HG03521 (cell line): ENCODE measurements around the gene STOM.
"Not testable (repeated sequence)": the region's sequence is repeated elsewhere in the genome, so short reads cannot be mapped to it uniquely, and the experiment has no call there.

Source experiments
- ATAC-seq: cut with Tn5 transposase; IDR thresholded peaks from one replicate; pipeline ENCODE4 v1.9.1; 2021; ENCODE audit warnings: mild to moderate bottlenecking, moderate library complexity; ENCODE audit not compliant: unreplicated experiment

The STOM gene

GRCh38 chr9:121303456-121304451, 66.3 kb downstream of the STOM start:
- ATAC-seq, result no peak

GRCh38 chr9:121302786-121303185, 67.3 kb downstream of the STOM start:
- ATAC-seq, result no peak

GRCh38 chr9:121302341-121302740, 67.7 kb downstream of the STOM start:
- ATAC-seq, result no peak

GRCh38 chr9:121301881-121302286, 68.2 kb downstream of the STOM start:
- ATAC-seq, result no peak

- no peak for ATAC-seq
These were observed 69.5 kb downstream of the STOM start for GRCh38 chr9:121300283-121301119.

- no peak for ATAC-seq
These were observed 70.4 kb downstream of the STOM start for GRCh38 chr9:121299467-121300282.

- ATAC-seq, result no peak
These were observed 71.2 kb downstream of the STOM start for GRCh38 chr9:121298689-121299466.

- no peak for ATAC-seq
These were observed 72.0 kb downstream of the STOM start for GRCh38 chr9:121298016-121298538.

GRCh38 chr9:121297389-121297788, 72.7 kb downstream of the STOM start:
- no peak for ATAC-seq

- no peak for ATAC-seq
These were observed 73.6 kb downstream of the STOM start for GRCh38 chr9:121296213-121297127.

GRCh38 chr9:121295662-121296191, 74.3 kb downstream of the STOM start:
- no peak for ATAC-seq

GRCh38 chr9:121294866-121295661, 75.0 kb downstream of the STOM start:
- no peak for ATAC-seq

GRCh38 chr9:121294151-121294743, 75.8 kb downstream of the STOM start:
- ATAC-seq, result no peak

- no peak for ATAC-seq
These were observed 77.2 kb downstream of the STOM start for GRCh38 chr9:121292801-121293241.

GRCh38 chr9:121292051-121292450, 78.0 kb downstream of the STOM start:
- ATAC-seq, result no peak

- ATAC-seq, result not testable (repeated sequence)
These were observed 78.5 kb downstream of the STOM start for GRCh38 chr9:121291536-121291935.

- no peak for ATAC-seq
These were observed 80.2 kb downstream of the STOM start for GRCh38 chr9:121289772-121290370.
